ENCODE data around the gene PRR27.
"Not testable (repeated sequence)": the region's sequence is repeated elsewhere in the genome, so short reads cannot be mapped to it uniquely, and the experiment has no call there.

PRR27 gene

DNA sequence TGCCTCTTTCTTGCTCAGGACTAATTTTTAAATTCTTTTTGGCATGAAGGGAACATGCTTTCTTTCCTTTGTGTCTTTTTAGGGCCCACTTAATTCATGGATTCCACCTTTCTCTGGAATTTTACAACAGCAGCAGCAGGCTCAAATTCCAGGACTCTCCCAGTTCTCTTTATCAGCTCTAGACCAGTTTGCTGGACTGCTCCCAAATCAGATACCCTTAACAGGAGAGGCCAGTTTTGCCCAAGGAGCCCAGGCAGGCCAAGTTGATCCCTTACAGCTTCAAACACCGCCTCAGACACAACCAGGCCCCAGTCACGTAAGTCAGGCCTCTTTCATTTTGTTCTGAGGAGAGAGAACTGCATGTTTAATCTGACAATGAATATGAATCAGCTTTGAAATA lies 43.8 kb downstream of the PRR27 start:
- no peak for DNase-seq (ENCODE audit: low read depth, low spot score)

DNA sequence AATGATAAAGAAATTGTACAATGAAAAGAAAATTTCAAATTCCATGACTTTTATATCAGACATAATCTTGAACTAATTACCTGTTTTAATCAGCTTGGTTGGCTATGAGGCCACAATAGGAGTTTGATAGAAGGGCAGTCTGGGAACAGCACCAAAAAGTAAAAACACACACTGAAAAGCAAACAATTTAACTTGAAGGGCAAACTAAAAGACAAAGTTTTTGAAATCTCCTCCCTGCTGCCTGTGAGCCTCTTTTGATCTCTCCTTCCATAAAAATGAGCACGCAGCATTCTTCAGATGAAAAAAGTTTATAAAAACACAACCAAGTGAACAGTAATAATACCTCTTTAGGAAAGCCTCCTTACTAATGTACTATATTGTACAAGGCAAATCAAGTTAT lies 49.6 kb downstream of the PRR27 start:
- DNase-seq (ENCODE audit: low read depth, low spot score): no peak

DNA sequence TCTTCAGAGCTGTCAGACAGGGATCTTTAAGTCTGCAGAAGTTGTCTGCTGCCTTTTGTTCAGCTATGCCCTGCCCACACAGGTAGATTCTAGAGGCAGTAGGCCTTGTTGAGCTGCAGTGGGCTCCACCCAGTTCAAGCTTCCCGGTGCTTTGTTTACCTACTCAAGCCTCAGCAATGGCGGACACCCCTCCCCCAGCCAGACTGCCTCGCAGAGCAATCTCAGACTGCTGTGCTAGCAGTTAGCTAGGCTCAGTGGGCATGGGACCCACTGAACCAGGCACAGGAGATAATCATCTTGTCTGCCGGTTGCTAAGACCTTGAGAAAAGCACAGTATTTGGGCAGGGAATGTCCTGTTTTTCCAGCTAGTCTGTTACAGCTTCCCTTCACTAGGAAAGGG lies 58.7 kb downstream of the PRR27 start:
- DNase-seq (ENCODE audit: low read depth, low spot score): not testable (repeated sequence)

All from iPS DF 19.7 (cell line).